K562 (cell line): Measurements from ENCODE around the gene CARD10. TPM values are rescaled to one million over a fixed set of nuclear protein-coding genes. Genes with fewer than 3 reads are reported as not detected.
A peak's percentile ranks its signal among the peaks of the same experiment; 100 is the strongest.

ENCODE experiments used
- BRD9 ChIP-seq: fragments of 450-650 bp; IDR thresholded peaks from 2 replicates; pipeline ENCODE4 v1.6.1; 2018; ENCODE audit warnings: low read depth; ENCODE audit not compliant: partially characterized antibody
- COPS2 ChIP-seq: fragments of 450-650 bp; conservative IDR thresholded peaks from 2 replicates; pipeline ENCODE4 v1.6.1; 2016; ENCODE audit warnings: mild to moderate bottlenecking, moderate library complexity
- DLX4 ChIP-seq: fragments of 250-450 bp; sonication (Bioruptor Pico); IDR thresholded peaks from 2 replicates; pipeline ENCODE4 v1.6.1; 2021; ENCODE audit warnings: mild to moderate bottlenecking
- ELF2 ChIP-seq: fragments of 250-450 bp; sonication (Bioruptor Pico); IDR thresholded peaks from 2 replicates; pipeline ENCODE4 v1.5.0; 2021; ENCODE audit warnings: mild to moderate bottlenecking
- HNRNPL ChIP-seq: fragments of 200-400 bp; formaldehyde crosslinking; IDR thresholded peaks from 2 replicates; pipeline ENCODE4 v1.6.1; 2017; ENCODE audit warnings: low read depth, mild to moderate bottlenecking, low read length
- KLF6 ChIP-seq: fragments of 250-450 bp; sonication (Bioruptor Pico); IDR thresholded peaks from 2 replicates; pipeline ENCODE4 v1.4.0; 2020; ENCODE audit warnings: mild to moderate bottlenecking, moderate library complexity, borderline replicate concordance
- MNT ChIP-seq, 2 experiments: fragments of 450-650 bp; conservative IDR thresholded peaks; 2 replicates each; pipeline ENCODE4 v1.6.1; 2017; ENCODE audit warnings: mild to moderate bottlenecking in 2 of 2, moderate library complexity in 2 of 2
- NONO ChIP-seq, 2 experiments: fragments of 200-400 bp in 1 of 2; fragments of 450-650 bp in 1 of 2; formaldehyde crosslinking in 1 of 2; IDR thresholded peaks; 2 replicates each; pipeline ENCODE4 v1.6.1; 2017; ENCODE audit warnings: low read depth in 2 of 2, mild to moderate bottlenecking in 2 of 2, moderate library complexity in 2 of 2, low read length in 1 of 2
- SMARCC2 ChIP-seq: fragments of 450-650 bp; IDR thresholded peaks from 2 replicates; pipeline ENCODE4 v1.6.1; 2017; ENCODE audit warnings: antibody characterized with exemption, moderate library complexity, mild to moderate bottlenecking, low read depth
- ZNF253 ChIP-seq: fragments of 250-450 bp; sonication (Bioruptor Pico); conservative IDR thresholded peaks from 2 replicates; pipeline ENCODE4 v1.6.1; 2021; ENCODE audit warnings: mild to moderate bottlenecking
- ZNF655 ChIP-seq: fragments of 250-450 bp; sonication (Bioruptor Pico); IDR thresholded peaks from 2 replicates; pipeline ENCODE4 v1.5.0; 2021
- polyA plus RNA-seq, 8 experiments: library from polyadenylated mRNA; depleted of rRNA in 4 of 8; stranded (reverse) in 5 of 8; unstranded in 3 of 8; fragments of >200 nt; fragmentation: Nextera tagmentation in 2 of 8; fragmentation: Illumina TruSeq in 1 of 8; extraction: Ambion mirVana in 2 of 8; extraction: Trizol in 1 of 8; gene quantifications; 2 replicates each; pipeline versions ENCODE4 v1.2.1 to v1.2.3, GENCODE V29; 2011 to 2014; ENCODE audit warnings: inconsistent platforms in 1 of 8, missing spikeins in 1 of 8
- total RNA-seq, 7 experiments: library from RNA; depleted of rRNA in 6 of 7; stranded (reverse); fragments of >200 nt in 6 of 7; fragmentation: Illumina TruSeq in 2 of 7; extraction: Trizol in 2 of 7; gene quantifications; 2 replicates each; pipeline versions ENCODE4 v1.2.1 to v1.2.3, GENCODE V29; 2011 to 2021; ENCODE audit warnings: low replicate concordance in 1 of 7
- TF ChIP-seq, protein P1 (sequence below): IDR thresholded peaks from 2 replicates; pipeline ENCODE4 v1.6.1; 2012; ENCODE audit warnings: low read depth, low read length, improper control_type of control experiment, borderline replicate concordance
- TF ChIP-seq, protein P2 (sequence below): fragments of 200-800 bp; sonication (Bioruptor generic); IDR thresholded peaks from 2 replicates; pipeline ENCODE4 v1.6.1; 2017; ENCODE audit warnings: missing genetic modification characterization, missing compliant biosample characterization
- TF ChIP-seq, protein P3 (sequence below): IDR thresholded peaks from 2 replicates; pipeline ENCODE4 v1.6.1; 2011; ENCODE audit not compliant: insufficient read length; ENCODE audit errors: extremely low read depth
- TF ChIP-seq, protein P4 (sequence below), 2 experiments: IDR thresholded peaks in 1 of 2; conservative IDR thresholded peaks in 1 of 2; 2 replicates each; pipeline ENCODE4 v1.6.1; 2016; ENCODE audit warnings: low read depth in 2 of 2, mild to moderate bottlenecking in 1 of 2, missing compliant biosample characterization in 1 of 2, missing genetic modification characterization in 1 of 2, moderate library complexity in 1 of 2

The CARD10 gene
- total and polyA plus RNA-seq, 9 of the 15 experiments (the other 6 are each of a cell fraction or from before 2014, with no cell fraction given): 0.13 to 5.8 (median 1.6) TPM

GRCh38 chr22:37538590-37539357, 19.6 kb upstream of the CARD10 start (continued):
- TF ChIP-seq, protein P1, sequence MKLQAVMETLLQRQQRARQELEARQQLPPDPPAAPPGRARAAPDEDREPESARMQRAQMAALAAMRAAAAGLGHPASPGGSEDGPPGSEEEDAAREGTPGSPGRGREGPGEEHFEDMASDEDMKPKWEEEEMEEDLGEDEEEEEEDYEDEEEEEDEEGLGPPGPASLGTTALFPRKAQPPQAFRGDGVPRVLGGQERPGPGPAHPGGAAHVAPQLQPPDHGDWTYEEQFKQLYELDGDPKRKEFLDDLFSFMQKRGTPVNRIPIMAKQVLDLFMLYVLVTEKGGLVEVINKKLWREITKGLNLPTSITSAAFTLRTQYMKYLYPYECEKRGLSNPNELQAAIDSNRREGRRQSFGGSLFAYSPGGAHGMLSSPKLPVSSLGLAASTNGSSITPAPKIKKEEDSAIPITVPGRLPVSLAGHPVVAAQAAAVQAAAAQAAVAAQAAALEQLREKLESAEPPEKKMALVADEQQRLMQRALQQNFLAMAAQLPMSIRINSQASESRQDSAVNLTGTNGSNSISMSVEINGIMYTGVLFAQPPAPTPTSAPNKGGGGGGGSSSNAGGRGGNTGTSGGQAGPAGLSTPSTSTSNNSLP: no peak
- TF ChIP-seq ZNF253: no peak
- TF ChIP-seq, protein P2, sequence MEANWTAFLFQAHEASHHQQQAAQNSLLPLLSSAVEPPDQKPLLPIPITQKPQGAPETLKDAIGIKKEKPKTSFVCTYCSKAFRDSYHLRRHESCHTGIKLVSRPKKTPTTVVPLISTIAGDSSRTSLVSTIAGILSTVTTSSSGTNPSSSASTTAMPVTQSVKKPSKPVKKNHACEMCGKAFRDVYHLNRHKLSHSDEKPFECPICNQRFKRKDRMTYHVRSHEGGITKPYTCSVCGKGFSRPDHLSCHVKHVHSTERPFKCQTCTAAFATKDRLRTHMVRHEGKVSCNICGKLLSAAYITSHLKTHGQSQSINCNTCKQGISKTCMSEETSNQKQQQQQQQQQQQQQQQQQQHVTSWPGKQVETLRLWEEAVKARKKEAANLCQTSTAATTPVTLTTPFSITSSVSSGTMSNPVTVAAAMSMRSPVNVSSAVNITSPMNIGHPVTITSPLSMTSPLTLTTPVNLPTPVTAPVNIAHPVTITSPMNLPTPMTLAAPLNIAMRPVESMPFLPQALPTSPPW (CRISPR knock-in tag): peak; percentile 35; the same call in 1 of the 2 replicates
- TF ChIP-seq, protein P3, sequence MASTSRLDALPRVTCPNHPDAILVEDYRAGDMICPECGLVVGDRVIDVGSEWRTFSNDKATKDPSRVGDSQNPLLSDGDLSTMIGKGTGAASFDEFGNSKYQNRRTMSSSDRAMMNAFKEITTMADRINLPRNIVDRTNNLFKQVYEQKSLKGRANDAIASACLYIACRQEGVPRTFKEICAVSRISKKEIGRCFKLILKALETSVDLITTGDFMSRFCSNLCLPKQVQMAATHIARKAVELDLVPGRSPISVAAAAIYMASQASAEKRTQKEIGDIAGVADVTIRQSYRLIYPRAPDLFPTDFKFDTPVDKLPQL: no peak
- TF ChIP-seq ZNF655: no peak
- TF ChIP-seq SMARCC2: no peak
- no peak for TF ChIP-seq HNRNPL
- no peak for TF ChIP-seq COPS2
- TF ChIP-seq BRD9: no peak
- no peak for TF ChIP-seq NONO (IDR thresholded peaks at IDR 0.05; ENCODE audit: low read depth in 2 of 2, low read length in 1 of 2)
- TF ChIP-seq DLX4 (CRISPR knock-in tag): no peak
- TF ChIP-seq ELF2 (CRISPR knock-in tag): no peak
- TF ChIP-seq, protein P4, sequence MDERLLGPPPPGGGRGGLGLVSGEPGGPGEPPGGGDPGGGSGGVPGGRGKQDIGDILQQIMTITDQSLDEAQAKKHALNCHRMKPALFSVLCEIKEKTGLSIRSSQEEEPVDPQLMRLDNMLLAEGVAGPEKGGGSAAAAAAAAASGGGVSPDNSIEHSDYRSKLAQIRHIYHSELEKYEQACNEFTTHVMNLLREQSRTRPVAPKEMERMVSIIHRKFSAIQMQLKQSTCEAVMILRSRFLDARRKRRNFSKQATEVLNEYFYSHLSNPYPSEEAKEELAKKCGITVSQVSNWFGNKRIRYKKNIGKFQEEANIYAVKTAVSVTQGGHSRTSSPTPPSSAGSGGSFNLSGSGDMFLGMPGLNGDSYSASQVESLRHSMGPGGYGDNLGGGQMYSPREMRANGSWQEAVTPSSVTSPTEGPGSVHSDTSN (CRISPR knock-in tag; IDR thresholded peaks at IDR 0.05; ENCODE audit: low read depth): no peak
- TF ChIP-seq, protein P4 (tag; conservative IDR thresholded peaks at IDR 0.05; ENCODE audit: low read depth): no peak
- no peak for TF ChIP-seq KLF6 (CRISPR knock-in tag)
- 0 out of 4 replicates have a peak, but pooled peaks of 1 of the 2 experiments have one; percentile 27 for TF ChIP-seq MNT (conservative IDR thresholded peaks at IDR 0.05)
